ENCODE measurements around the gene BCL7B.
"Not testable (repeated sequence)": the region's sequence is repeated elsewhere in the genome, so short reads cannot be mapped to it uniquely, and the experiment has no call there.

The BCL7B gene

DNA sequence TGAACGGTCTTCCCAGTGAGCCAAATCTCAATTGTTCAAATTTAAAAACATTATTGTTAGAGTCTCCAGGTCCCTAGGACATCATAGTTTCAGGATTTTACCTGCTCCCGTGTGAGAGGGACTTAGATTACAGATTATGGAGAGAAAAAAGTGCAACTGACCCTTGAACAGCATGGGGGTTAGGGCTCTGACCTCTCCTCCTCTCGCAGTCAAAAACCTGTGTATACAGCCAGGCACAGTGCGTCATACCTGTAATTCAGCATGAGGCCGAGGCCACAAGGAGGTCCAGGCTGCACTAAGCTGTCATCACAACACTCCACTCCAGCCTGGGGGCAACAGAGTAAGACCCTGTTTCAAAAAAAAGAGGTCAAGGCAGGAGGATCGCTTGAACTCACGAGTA, 60.9 kb downstream of the BCL7B start:
- no peak for DNase-seq (ENCODE audit: low read depth, low spot score)

DNA sequence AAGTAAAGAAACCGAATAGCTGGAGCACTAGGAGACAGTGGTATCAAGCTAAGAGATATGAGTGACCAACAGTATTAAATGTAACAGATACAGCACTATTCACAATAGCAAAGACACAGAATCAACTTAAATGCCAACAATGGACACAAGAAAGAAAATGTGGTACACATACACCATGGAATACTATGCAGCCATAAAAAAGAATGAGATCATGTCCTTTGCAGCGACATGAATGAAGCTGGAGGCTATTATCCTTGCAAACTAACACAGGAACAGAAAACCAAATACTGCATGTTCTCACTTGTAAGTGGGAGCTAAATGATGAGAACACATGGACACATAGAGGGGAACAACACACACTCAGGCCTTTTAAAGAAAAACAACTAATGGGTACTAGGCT, 62.0 kb downstream of the BCL7B start:
- not testable (repeated sequence) for DNase-seq (ENCODE audit: low read depth, low spot score)

GRCh38 chr7:73489976-73490375, 67.5 kb downstream of the BCL7B start:
- DNase-seq (ENCODE audit: low read depth, low spot score): no peak

DNA sequence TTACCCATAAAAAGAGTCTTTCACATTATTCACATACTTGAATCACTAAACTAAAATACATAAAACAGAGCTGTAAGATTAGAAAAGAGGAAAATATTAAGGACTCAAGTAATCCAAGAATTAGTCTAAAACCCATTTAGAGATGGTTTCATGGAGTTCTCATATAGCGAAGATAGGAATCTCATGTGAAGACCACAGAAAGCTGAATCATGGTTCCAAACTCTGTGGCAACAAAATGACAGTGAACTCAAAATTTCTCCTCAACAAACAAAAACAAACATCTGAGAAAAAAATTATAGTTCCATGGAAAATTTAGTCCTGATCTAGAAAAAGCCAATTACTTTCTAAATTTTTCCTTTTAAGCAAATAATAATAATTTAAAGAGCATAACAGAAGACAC, 70.0 kb downstream of the BCL7B start:
- DNase-seq (ENCODE audit: low read depth, low spot score): no peak

All from iPS DF 19.7 (cell line).